Measurements from ENCODE around the gene FSD1.

DNA sequence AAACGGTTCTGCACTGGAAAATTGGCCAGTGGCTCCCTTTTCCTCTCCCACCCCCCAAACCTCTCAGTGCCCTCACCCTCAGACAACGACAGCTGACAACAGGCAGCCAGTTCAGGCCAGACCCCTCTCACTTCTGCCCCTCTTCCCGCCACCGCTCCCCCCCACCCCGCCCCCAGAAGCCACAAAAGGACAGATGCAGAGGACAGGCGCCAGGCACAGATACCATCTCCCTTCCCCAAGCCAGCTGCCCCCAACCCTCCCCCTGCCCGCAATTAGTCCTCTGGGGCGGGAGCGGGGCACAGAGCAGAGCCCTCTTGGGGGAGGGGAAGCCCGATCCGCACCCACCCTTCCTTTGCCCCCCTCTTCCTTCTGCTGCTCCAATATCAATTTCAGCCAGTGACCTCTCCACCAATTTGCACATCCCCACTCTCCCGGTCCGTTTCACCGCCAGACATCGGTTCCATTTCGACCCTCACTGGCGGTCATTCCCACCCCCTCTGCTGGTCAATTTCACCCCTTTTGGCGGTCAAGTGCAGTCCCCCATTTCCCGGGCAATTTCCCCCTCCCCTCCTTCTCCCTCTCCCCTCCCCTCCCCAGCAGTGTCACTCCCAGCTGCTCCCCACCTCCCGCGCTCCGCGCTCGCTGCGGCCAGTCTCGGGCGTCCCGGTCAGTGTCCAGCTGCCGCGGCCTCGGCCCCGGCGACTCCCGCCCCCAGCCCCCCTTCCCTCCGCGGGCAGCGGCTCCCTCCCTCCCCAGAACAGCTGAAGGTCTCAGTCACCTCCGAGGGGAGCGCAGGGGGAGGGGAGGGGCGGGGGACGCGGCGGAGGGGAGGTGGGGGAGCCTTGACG is 25.8 kb upstream of the FSD1 start, which contains the start of gene SHD:
- TF ChIP-seq, protein P1, sequence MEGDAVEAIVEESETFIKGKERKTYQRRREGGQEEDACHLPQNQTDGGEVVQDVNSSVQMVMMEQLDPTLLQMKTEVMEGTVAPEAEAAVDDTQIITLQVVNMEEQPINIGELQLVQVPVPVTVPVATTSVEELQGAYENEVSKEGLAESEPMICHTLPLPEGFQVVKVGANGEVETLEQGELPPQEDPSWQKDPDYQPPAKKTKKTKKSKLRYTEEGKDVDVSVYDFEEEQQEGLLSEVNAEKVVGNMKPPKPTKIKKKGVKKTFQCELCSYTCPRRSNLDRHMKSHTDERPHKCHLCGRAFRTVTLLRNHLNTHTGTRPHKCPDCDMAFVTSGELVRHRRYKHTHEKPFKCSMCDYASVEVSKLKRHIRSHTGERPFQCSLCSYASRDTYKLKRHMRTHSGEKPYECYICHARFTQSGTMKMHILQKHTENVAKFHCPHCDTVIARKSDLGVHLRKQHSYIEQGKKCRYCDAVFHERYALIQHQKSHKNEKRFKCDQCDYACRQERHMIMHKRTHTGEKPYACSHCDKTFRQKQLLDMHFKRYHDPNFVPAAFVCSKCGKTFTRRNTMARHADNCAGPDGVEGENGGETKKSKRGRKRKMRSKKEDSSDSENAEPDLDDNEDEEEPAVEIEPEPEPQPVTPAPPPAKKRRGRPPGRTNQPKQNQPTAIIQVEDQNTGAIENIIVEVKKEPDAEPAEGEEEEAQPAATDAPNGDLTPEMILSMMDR (IDR thresholded peaks at IDR 0.05), result no peak
- no peak for TF ChIP-seq POLR2A (IDR thresholded peaks at IDR 0.05)
